K562 (cell line): ENCODE results near the gene DCXR. TPM values are rescaled to one million over a fixed set of nuclear protein-coding genes. Genes with fewer than 3 reads are reported as not detected.
A peak's percentile ranks its signal among the peaks of the same experiment; 100 is the strongest.

Source experiments
- ATAC-seq: fragments of 200-7000 bp; cut with Tn5 transposase; 3 replicates; pipeline ENCODE4 v1.9.1; 2020; ENCODE audit warnings: moderate library complexity
- BruUV-seq: library from RNA; stranded (reverse); fragments of 400-500 nt; replicated peaks from 2 replicates; lab custom pipeline; 2021; lab: Mats Ljungman, UMichigan
- CTCF ChIA-PET: fragments of 300-600 bp; formaldehyde crosslinking; extraction: SDS; loops from one replicate; lab custom pipeline; 2021; ENCODE audit warnings: low intra/inter-chr PET ratio; lab: Yijun Ruan, JAX
- POLR2A ChIA-PET: fragments of 300-600, 350-650 bp; sonication (Branson Sonifier 250); formaldehyde crosslinking; extraction: SDS; loops from one replicate; lab custom pipeline; 2021; ENCODE audit warnings: antibody characterized with exemption, inconsistent platforms; lab: Yijun Ruan, JAX
- DNase-seq, 4 experiments: peaks; one replicate each; pipeline versions ENCODE4 v3.0.0 to v3.0.0-alpha.2; 2011 to 2018; ENCODE audit warnings: low spot score in 3 of 4, mixed read lengths in 3 of 4; ENCODE audit errors: extremely low read depth in 1 of 4
- FAIRE-seq: peaks from 2 replicates; lab custom pipeline; 2011; peaks lifted over from hg19 to GRCh38; lab: Jason Lieb, UNC
- H2AFZ ChIP-seq: 2 replicates; pipeline ENCODE4 v1.6.0; 2011; ENCODE audit warnings: low read depth, low read length, control low read depth, inconsistent platforms
- H3K27ac ChIP-seq: fragments of 200-600 bp; 3 replicates; pipeline ENCODE4 v1.8.0; 2011; ENCODE audit warnings: low read depth, mild to moderate bottlenecking, control low read depth, inconsistent platforms, low read length, moderate library complexity, mixed read lengths; ENCODE audit errors: extremely low read depth
- H3K27me3 ChIP-seq, 2 experiments: fragments of 300-600 bp in 1 of 2; 2 replicates in 1 of 2; 3 replicates in 1 of 2; pipeline versions ENCODE4 v1.6.0 to v1.8.0; 2011; ENCODE audit warnings: inconsistent platforms in 2 of 2, low read length in 2 of 2, mild to moderate bottlenecking in 1 of 2, mixed read lengths in 1 of 2, moderate library complexity in 1 of 2; ENCODE audit not compliant: control insufficient read depth in 2 of 2, insufficient read depth in 2 of 2
- H3K36me3 ChIP-seq: fragments of 300-600 bp; 3 replicates; pipeline ENCODE4 v1.8.0; 2011; ENCODE audit warnings: mild to moderate bottlenecking, low read length, inconsistent platforms; ENCODE audit not compliant: control insufficient read depth, insufficient read depth
- H3K4me1 ChIP-seq, 2 experiments: fragments of 200-600 bp in 1 of 2; replicated peaks in 1 of 2; 2 replicates in 1 of 2; 3 replicates in 1 of 2; pipeline versions ENCODE4 v1.5.1 to v1.8.0; 2011; ENCODE audit warnings: inconsistent platforms in 2 of 2, low read length in 2 of 2, mild to moderate bottlenecking in 1 of 2, mixed read lengths in 1 of 2, moderate library complexity in 1 of 2; ENCODE audit not compliant: control insufficient read depth in 2 of 2, insufficient read depth in 2 of 2
- H3K4me2 ChIP-seq: 2 replicates; pipeline ENCODE4 v1.6.1; 2011; ENCODE audit warnings: low read length, control low read depth, inconsistent platforms, mixed read lengths; ENCODE audit not compliant: insufficient read depth
- H3K4me3 ChIP-seq: fragments of 200-600 bp; sonication (generic), shearing (Covaris generic); 2 replicates; pipeline ENCODE4 v1.5.1; 2016; ENCODE audit warnings: control low read depth, inconsistent platforms
- H3K79me2 ChIP-seq: fragments of 200-600 bp; 3 replicates; pipeline ENCODE4 v1.8.0; 2011; ENCODE audit warnings: low read length, inconsistent platforms; ENCODE audit not compliant: control insufficient read depth, insufficient read depth
- H3K9ac ChIP-seq, 2 experiments: 2 replicates each; pipeline versions ENCODE4 v1.6.0 to v1.6.1; 2011; ENCODE audit warnings: low read depth in 2 of 2, low read length in 2 of 2, control low read depth in 1 of 2, inconsistent platforms in 1 of 2, mild to moderate bottlenecking in 1 of 2, mixed read lengths in 1 of 2; ENCODE audit not compliant: insufficient read depth in 1 of 2
- H3K9me1 ChIP-seq: one replicate; pipeline ENCODE4 v1.6.0; 2011; ENCODE audit warnings: inconsistent platforms, mild to moderate bottlenecking, low read length, moderate library complexity; ENCODE audit not compliant: control insufficient read depth, insufficient read depth
- H3K9me3 ChIP-seq: replicated peaks from 2 replicates; pipeline ENCODE4 v1.5.1; 2011; ENCODE audit warnings: low read depth, low read length, inconsistent platforms; ENCODE audit not compliant: control insufficient read depth, insufficient read depth
- H4K20me1 ChIP-seq: replicated peaks from 2 replicates; pipeline ENCODE4 v1.6.1; 2011; ENCODE audit warnings: low read length, inconsistent platforms, mixed read lengths; ENCODE audit not compliant: control insufficient read depth, insufficient read depth
- BRCA1 ChIP-seq, 2 experiments: fragments of 450-650 bp in 1 of 2; sonication (generic) in 1 of 2; formaldehyde crosslinking in 1 of 2; IDR thresholded peaks; 2 replicates each; pipeline versions ENCODE4 v1.5.0 to v1.6.1; 2017 to 2020; ENCODE audit warnings: mild to moderate bottlenecking in 1 of 2, missing genetic modification reagents in 1 of 2
- MAZ ChIP-seq, 2 experiments: fragments of 450-650 bp in 1 of 2; sonication (generic) in 1 of 2; formaldehyde crosslinking; IDR thresholded peaks in 1 of 2; conservative IDR thresholded peaks in 1 of 2; 2 replicates each; pipeline versions ENCODE4 v1.4.0 to v1.5.0; 2020; ENCODE audit warnings: mild to moderate bottlenecking in 1 of 2, missing genetic modification reagents in 1 of 2
- MIER1 ChIP-seq: fragments of 450-650 bp; IDR thresholded peaks from 2 replicates; pipeline ENCODE4 v1.6.1; 2016; ENCODE audit warnings: antibody characterized with exemption, mild to moderate bottlenecking, low read depth
- MTA2 ChIP-seq: fragments of 450-650 bp; IDR thresholded peaks from 2 replicates; pipeline ENCODE4 v1.6.1; 2016; ENCODE audit warnings: low read depth
- MXI1 ChIP-seq: IDR thresholded peaks from 2 replicates; pipeline ENCODE4 v1.6.1; 2011; ENCODE audit warnings: low read depth, mild to moderate bottlenecking, improper control_type of control experiment, low read length
- NR1H2 ChIP-seq: sonication (generic); formaldehyde crosslinking; IDR thresholded peaks from 2 replicates; pipeline ENCODE4 v1.4.0; 2020; ENCODE audit warnings: mild to moderate bottlenecking, missing genetic modification reagents
- POLR2G ChIP-seq: fragments of 200-400 bp; formaldehyde crosslinking; IDR thresholded peaks from 2 replicates; pipeline ENCODE4 v1.6.1; 2017; ENCODE audit warnings: low read depth, mild to moderate bottlenecking, antibody characterized with exemption, low read length, moderate library complexity
- WGBS: fragments of 100-300 bp; shearing (Covaris generic); methylation state at CpG from one replicate; pipeline ENCODE4 v1.1.6; 2016; ENCODE audit warnings: low coverage, mixed read lengths; ENCODE audit not compliant: insufficient coverage; ENCODE audit errors: missing lambda C conversion rate; 5-methylcytosine and 5-hydroxymethylcytosine counted together
- in situ Hi-C: fragments of 300-500 bp; cut with MboI; formaldehyde crosslinking; loops from 4 replicates; pipeline ENCODE4 v1.15.0; 2018; ENCODE audit warnings: inconsistent platforms, mixed read lengths
- intact Hi-C: fragments of 100-400 bp; cut with micrococcal nuclease; formaldehyde crosslinking; loops from 2 replicates; pipeline ENCODE4 v1.14.2; 2022
- polyA plus RNA-seq, 8 experiments: library from polyadenylated mRNA; depleted of rRNA in 4 of 8; stranded (reverse) in 5 of 8; unstranded in 3 of 8; fragments of >200 nt; fragmentation: Nextera tagmentation in 2 of 8; fragmentation: Illumina TruSeq in 1 of 8; extraction: Ambion mirVana in 2 of 8; extraction: Trizol in 1 of 8; gene quantifications; 2 replicates each; pipeline versions ENCODE4 v1.2.1 to v1.2.3, GENCODE V29; 2011 to 2014; ENCODE audit warnings: inconsistent platforms in 1 of 8, missing spikeins in 1 of 8
- total RNA-seq, 7 experiments: library from RNA; depleted of rRNA in 6 of 7; stranded (reverse); fragments of >200 nt in 6 of 7; fragmentation: Illumina TruSeq in 2 of 7; extraction: Trizol in 2 of 7; gene quantifications; 2 replicates each; pipeline versions ENCODE4 v1.2.1 to v1.2.3, GENCODE V29; 2011 to 2021; ENCODE audit warnings: low replicate concordance in 1 of 7

The DCXR gene
- total and polyA plus RNA-seq, 9 of the 15 experiments (the other 6 are each of a cell fraction or from before 2014, with no cell fraction given) = 21.3 to 274 (median 156) TPM

DNA sequence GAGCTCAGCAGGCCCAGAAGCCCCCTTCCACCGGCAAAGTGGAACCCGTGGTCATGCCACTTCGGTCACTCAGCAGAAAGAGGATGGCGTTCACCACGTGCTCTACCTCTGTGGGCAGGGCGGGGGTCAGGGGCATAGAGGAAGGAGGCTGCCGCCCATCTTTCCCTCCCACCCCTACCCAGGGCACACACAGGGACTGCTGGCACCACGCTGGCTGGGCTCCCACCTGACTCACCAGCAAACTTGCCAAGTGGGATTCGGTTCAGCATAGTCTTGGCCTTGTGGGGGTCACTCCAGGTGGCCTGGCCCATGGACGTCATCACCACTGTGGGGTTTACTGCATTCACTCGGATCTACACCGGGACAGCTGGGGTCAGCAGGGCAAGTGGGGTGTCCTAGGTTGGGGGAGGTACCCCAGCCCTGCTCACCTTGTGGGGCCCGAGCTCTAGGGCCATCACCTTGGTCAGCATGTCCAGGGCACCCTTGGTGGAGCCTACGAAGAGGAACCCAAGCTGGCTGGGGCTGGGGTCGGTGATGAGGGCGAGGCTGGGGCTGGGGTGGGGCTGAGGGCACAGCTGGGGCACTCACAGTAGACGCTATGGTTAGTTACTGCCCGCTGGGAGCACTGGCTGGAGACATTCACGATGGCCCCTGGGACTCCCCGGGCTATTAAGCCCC is 1.4 kb downstream of the DCXR start:
- CTCF ChIA-PET = interaction anchor here (0.7 to 2.0 kb wide), 2 partner anchors 76 to 274 kb away, joined by 4 to 14 read pairs; no protein-coding TSS in a partner anchor
- Histone ChIP-seq H3K79me2 (peaks cover 41% of the 10 kb centered on the region), H4K20me1 (peaks cover 21% of the 10 kb centered on the region; the same call in 1 of the 2 replicates), H3K9me3 (no peaks in the 10 kb centered on the region), H3K36me3 (peaks cover 38% of the 10 kb centered on the region; the same call in 2 of the 3 replicates), H3K27ac (peak overlapping the region; percentile 98; the same call in 1 of the 3 replicates), H3K27me3 (no peaks in the 10 kb centered on the region), H3K9ac (peak overlapping the region; percentile 83 to 97), H3K4me3 (peak overlapping the region; percentile 97), H2AFZ (no peak overlapping the region), H3K4me2 (peak overlapping the region; percentile 95), H3K4me1 (peaks cover 29 to 76% of the 10 kb centered on the region in 2 experiments)
- no peak for FAIRE-seq
- no peak for DNase-seq
- POLR2A ChIA-PET = interaction anchor here (0.6 to 6.4 kb wide), 6 partner anchors 8 to 94 kb away, joined by 3 to 51 read pairs (median 4); partner anchors contain the start of genes CENPX and LRRC45
- in situ Hi-C loops (no loop called here), intact Hi-C loops (loop anchor here (10.0 kb wide), 1 partner anchor 309 kb away; no protein-coding TSS in a partner anchor)
- no TSS peak for BruUV-seq
- 75% methylated on average over 14 of the region's 20 CpGs for WGBS
- TF ChIP-seq MAZ (CRISPR knock-in tag; conservative IDR thresholded peaks at IDR 0.05 in 1 of 2, IDR thresholded peaks at IDR 0.05 in 1 of 2) (no peak), NR1H2 (CRISPR knock-in tag) (0 out of 2 replicates have a peak, but pooled peaks have one; percentile 27), MXI1 (no peak), BRCA1 (IDR thresholded peaks at IDR 0.05) (no peak), BRCA1 (CRISPR knock-in tag; IDR thresholded peaks at IDR 0.05) (no peak), MTA2 (no peak), POLR2G (0 out of 2 replicates have a peak, but pooled peaks have one; percentile 34), MIER1 (no peak)
- TF ChIP-seq, all 486 proteins: peak for 2
- ATAC-seq = no peak
- H3K9me1 ChIP-seq = peaks cover 6% of the 10 kb centered on the region
